ENCODE data around the gene TMEM63C.

TMEM63C gene

DNA sequence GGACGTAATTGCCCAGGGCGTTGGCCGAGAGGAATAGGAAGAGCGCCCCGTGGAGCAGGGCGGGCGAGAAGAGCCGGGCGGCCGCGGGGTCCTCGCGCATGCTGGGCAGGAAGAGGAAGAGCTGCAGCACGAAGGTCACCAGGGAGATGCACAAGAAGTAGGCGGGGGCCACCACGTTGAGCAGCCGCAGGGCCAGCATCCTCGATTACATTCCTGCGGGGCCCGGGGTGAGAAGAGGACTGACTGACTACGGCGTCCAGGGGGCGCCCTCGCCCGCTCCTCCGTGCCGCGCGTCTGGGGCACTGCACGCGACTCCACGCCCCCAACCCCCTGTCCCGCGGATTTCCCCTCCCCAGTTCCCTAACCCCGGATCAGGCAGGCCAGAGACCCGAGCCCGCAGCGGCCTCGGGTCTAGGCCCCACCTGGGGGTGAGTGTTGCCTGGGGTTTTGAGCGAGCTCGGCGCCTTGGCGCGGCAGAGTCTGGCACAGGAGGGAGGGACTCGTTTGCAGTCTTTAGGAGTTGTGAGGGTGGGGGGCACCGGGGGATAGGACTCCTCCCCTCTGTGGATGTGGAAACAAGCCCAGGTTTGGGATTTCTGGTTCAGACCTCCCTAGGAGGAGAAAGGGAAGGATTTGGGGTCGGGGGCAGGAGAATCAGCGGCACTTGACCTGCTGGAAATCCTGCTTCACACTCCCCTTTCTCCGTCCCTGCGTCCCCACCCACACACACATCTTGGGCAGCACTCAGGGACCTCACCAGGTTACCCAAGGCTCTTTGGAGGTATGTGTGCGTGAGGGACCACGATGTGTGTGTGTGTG, 41.8 kb upstream of the TMEM63C start:
- H3K14ac ChIP-seq (ENCODE audit: low read length): no peak overlapping the region
- H3K4me1 ChIP-seq (ENCODE audit: control insufficient read depth in 1 of 2, insufficient read depth in 2 of 2, low read length in 2 of 2): peaks cover 8 to 12% of the 10 kb centered on the region in 2 experiments
- H3K79me1 ChIP-seq (ENCODE audit: low read length): no peaks in the 10 kb centered on the region
- H3K18ac ChIP-seq (ENCODE audit: low read length): no peak overlapping the region
- H4K12ac ChIP-seq (ENCODE audit: low read depth, low read length): no peak overlapping the region
- H2BK5ac ChIP-seq (ENCODE audit: low read depth, low read length, poor library complexity): no peak overlapping the region
- no CpG with 5 or more reads among the region's 52 CpGs for WGBS (ENCODE audit: extremely low coverage, insufficient coverage, insufficient read length)
- no peak overlapping the region for H3K27ac ChIP-seq (ENCODE audit: low read depth, low read length)
- no peaks in the 10 kb centered on the region for H3K79me2 ChIP-seq (ENCODE audit: control insufficient read depth, insufficient read depth, low read length, poor library complexity)
- no peak overlapping the region for H4K91ac ChIP-seq (ENCODE audit: low read depth, low read length)
- H2AK5ac ChIP-seq (ENCODE audit: low read length): no peak overlapping the region
- H3K27me3 ChIP-seq (ENCODE audit: insufficient read depth, low read length): peaks cover 43% of the 10 kb centered on the region
- no peak overlapping the region for H2AFZ ChIP-seq (ENCODE audit: insufficient read depth, low read length, poor library complexity)
- DNase-seq: peak in 1 of 2 donors; percentile 50
- H3K4ac ChIP-seq (ENCODE audit: low read depth, low read length): no peak overlapping the region
- peak overlapping the region; percentile 72 for H3K4me2 ChIP-seq (ENCODE audit: low read length)
- no peak overlapping the region for H3K4me3 ChIP-seq (ENCODE audit: low read depth, low read length)
- no peak overlapping the region for H3K9ac ChIP-seq (ENCODE audit: low read length)
- H3K9me3 ChIP-seq (ENCODE audit: insufficient read depth, low read depth, low read length): peaks cover 3% of the 10 kb centered on the region
- no peak overlapping the region for H2BK12ac ChIP-seq (ENCODE audit: low read length)
- no peak overlapping the region for H4K8ac ChIP-seq (ENCODE audit: low read depth, low read length)
- no peaks in the 10 kb centered on the region for H3K36me3 ChIP-seq (ENCODE audit: control insufficient read depth in 1 of 2, insufficient read depth in 2 of 2, low read length in 2 of 2)
- H3K23ac ChIP-seq (ENCODE audit: low read length): no peak overlapping the region
- H2BK120ac ChIP-seq (ENCODE audit: insufficient read depth, low read length, poor library complexity): no peak overlapping the region

- Histone ChIP-seq H3K14ac (ENCODE audit: low read length) (no peak overlapping the region), H2AFZ (ENCODE audit: insufficient read depth, low read length, poor library complexity) (no peak overlapping the region), H3K18ac (ENCODE audit: low read length) (no peak overlapping the region), H4K8ac (ENCODE audit: low read depth, low read length) (no peak overlapping the region), H3K27me3 (ENCODE audit: insufficient read depth, low read length) (peaks cover 43% of the 10 kb centered on the region), H3K79me2 (ENCODE audit: control insufficient read depth, insufficient read depth, low read length, poor library complexity) (no peaks in the 10 kb centered on the region), H4K91ac (ENCODE audit: low read depth, low read length) (no peak overlapping the region), H3K9ac (ENCODE audit: low read length) (no peak overlapping the region), H2BK120ac (ENCODE audit: insufficient read depth, low read length, poor library complexity) (no peak overlapping the region), H3K36me3 (ENCODE audit: control insufficient read depth in 1 of 2, insufficient read depth in 2 of 2, low read length in 2 of 2) (no peaks in the 10 kb centered on the region), H3K4ac (ENCODE audit: low read depth, low read length) (no peak overlapping the region), H2BK5ac (ENCODE audit: low read depth, low read length, poor library complexity) (no peak overlapping the region), H2AK5ac (ENCODE audit: low read length) (no peak overlapping the region), H2BK12ac (ENCODE audit: low read length) (no peak overlapping the region), H3K9me3 (ENCODE audit: insufficient read depth, low read depth, low read length) (peaks cover 3% of the 10 kb centered on the region), H3K4me3 (ENCODE audit: low read depth, low read length) (peak overlapping the region; percentile 34), H3K79me1 (ENCODE audit: low read length) (no peaks in the 10 kb centered on the region), H4K12ac (ENCODE audit: low read depth, low read length) (no peak overlapping the region), H3K27ac (ENCODE audit: low read depth, low read length) (no peak overlapping the region), H3K23ac (ENCODE audit: low read length) (no peak overlapping the region), H3K4me2 (ENCODE audit: low read length) (peak overlapping the region; percentile 72), H3K4me1 (ENCODE audit: control insufficient read depth in 1 of 2, insufficient read depth in 2 of 2, low read length in 2 of 2) (peaks cover 8 to 12% of the 10 kb centered on the region in 2 experiments)
- no CpG with 5 or more reads among the region's 67 CpGs for WGBS (ENCODE audit: extremely low coverage, insufficient coverage, insufficient read length)
- DNase-seq: no peak
Observed at GRCh38 chr14:77140359-77141213, 41.0 kb upstream of the TMEM63C start.

DNA sequence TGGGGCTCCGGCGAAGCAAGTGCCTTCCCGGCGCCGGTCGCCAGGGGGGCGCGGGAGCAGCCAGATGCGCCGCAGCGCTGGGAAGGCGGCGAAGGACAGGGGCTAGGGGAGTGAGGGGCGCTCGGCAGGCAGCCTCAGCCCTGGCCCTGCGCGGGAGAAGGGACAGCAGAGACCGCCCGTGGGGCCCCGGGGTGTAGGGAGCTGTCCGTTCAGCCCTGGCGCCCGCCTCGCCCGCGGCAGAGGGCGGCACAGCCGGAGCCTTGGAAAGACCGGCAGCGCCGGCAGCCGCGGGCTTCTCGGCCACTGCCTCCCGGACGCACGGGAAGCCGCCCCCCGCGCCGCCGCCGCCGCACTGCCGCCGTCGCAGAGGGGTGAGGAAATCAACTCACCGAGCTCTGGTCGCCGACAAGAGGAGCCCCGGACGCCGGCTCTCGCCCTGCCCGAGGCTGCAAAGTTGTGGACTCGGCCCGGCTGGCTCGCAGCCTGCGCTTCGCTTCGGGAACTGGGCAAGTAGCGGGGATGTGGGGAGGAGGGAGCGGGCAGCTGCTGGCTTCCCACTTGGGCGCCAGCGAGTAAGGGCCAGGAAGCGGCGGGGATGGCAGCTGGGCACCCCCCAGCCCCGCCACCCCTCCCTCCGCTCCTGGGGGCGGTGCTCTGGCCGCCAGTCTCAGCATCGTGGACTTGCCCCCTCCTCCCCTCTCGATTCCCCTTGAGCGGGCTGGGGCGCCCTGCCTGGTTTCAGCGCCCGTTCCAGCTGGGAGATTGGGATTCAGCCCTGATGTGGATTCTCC, 40.2 kb upstream of the TMEM63C start, which contains the start of gene ZDHHC22:
Gene ZDHHC22, minus strand, starts transcription at position 578 of the 791 bp plus-strand sequence. CDS start 2,053 bp downstream, outside the sequence.
- Histone ChIP-seq H2BK120ac (ENCODE audit: insufficient read depth, low read length, poor library complexity) (no peak within 1 kb of the TSS), H3K4ac (ENCODE audit: low read depth, low read length) (no peak within 1 kb of the TSS), H4K12ac (ENCODE audit: low read depth, low read length) (no peak within 1 kb of the TSS), H3K4me3 (ENCODE audit: low read depth, low read length) (peak within 1 kb of the TSS; percentile 34), H3K27me3 (ENCODE audit: insufficient read depth, low read length) (peaks cover 43% of the 10 kb centered on the region), H3K14ac (ENCODE audit: low read length) (no peak within 1 kb of the TSS), H3K79me1 (ENCODE audit: low read length) (no peaks in the 10 kb centered on the region), H3K27ac (ENCODE audit: low read depth, low read length) (no peak within 1 kb of the TSS), H3K36me3 (ENCODE audit: control insufficient read depth in 1 of 2, insufficient read depth in 2 of 2, low read length in 2 of 2) (no peaks in the 10 kb centered on the region), H2AK5ac (ENCODE audit: low read length) (no peak within 1 kb of the TSS), H2BK12ac (ENCODE audit: low read length) (no peak within 1 kb of the TSS), H3K4me1 (ENCODE audit: control insufficient read depth in 1 of 2, insufficient read depth in 2 of 2, low read length in 2 of 2) (peaks cover 12 to 18% of the 10 kb centered on the region in 2 experiments), H3K18ac (ENCODE audit: low read length) (no peak within 1 kb of the TSS), H2AFZ (ENCODE audit: insufficient read depth, low read length, poor library complexity) (peak within 1 kb of the TSS; percentile 30), H4K91ac (ENCODE audit: low read depth, low read length) (no peak within 1 kb of the TSS), H3K23ac (ENCODE audit: low read length) (no peak within 1 kb of the TSS), H3K9ac (ENCODE audit: low read length) (no peak within 1 kb of the TSS), H3K79me2 (ENCODE audit: control insufficient read depth, insufficient read depth, low read length, poor library complexity) (no peaks in the 10 kb centered on the region), H4K8ac (ENCODE audit: low read depth, low read length) (no peak within 1 kb of the TSS), H3K9me3 (ENCODE audit: insufficient read depth, low read depth, low read length) (peaks cover 3% of the 10 kb centered on the region), H3K4me2 (ENCODE audit: low read length) (peak within 1 kb of the TSS; percentile 72), H2BK5ac (ENCODE audit: low read depth, low read length, poor library complexity) (no peak within 1 kb of the TSS)
- peak in 1 of 2 donors; percentile 23 for DNase-seq
- no CpG with 5 or more reads among the region's 77 CpGs for WGBS (ENCODE audit: extremely low coverage, insufficient coverage, insufficient read length)

Data from trophoblast cell (in vitro differentiated cells and primary cell).